ENCODE measurements around the gene LPP.

Gene LPP

GRCh38 chr3:188830893-188831292 is 676.9 kb downstream of the LPP start:
- TF ChIP-seq CTCF (IDR thresholded peaks at IDR 0.05; ENCODE audit: poor library complexity, severe bottlenecking) = peak; percentile 36
- no peak for ATAC-seq (ENCODE audit: low read depth)
- no peaks in the 10 kb centered on the region for H3K27me3 ChIP-seq (ENCODE audit: insufficient read depth, poor library complexity, severe bottlenecking)
- no peaks in the 10 kb centered on the region for H3K36me3 ChIP-seq (ENCODE audit: low read depth)
- H3K4me3 ChIP-seq (ENCODE audit: severe bottlenecking) = no peak overlapping the region
- no peaks in the 10 kb centered on the region for H3K9me3 ChIP-seq (ENCODE audit: severe bottlenecking)
- peaks cover 9% of the 10 kb centered on the region for H3K4me1 ChIP-seq (ENCODE audit: insufficient read depth, poor library complexity, severe bottlenecking)
- no peak for DNase-seq (ENCODE audit: low spot score)
- no peak overlapping the region for H3K27ac ChIP-seq (ENCODE audit: poor library complexity, severe bottlenecking)

- H3K27ac ChIP-seq (ENCODE audit: poor library complexity, severe bottlenecking) = no peak overlapping the region
- ATAC-seq (ENCODE audit: low read depth) = no peak
- H3K4me1 ChIP-seq (ENCODE audit: insufficient read depth, poor library complexity, severe bottlenecking) = peaks cover 9% of the 10 kb centered on the region
Observed at GRCh38 chr3:188832146-188832545, 678.2 kb downstream of the LPP start.

DNA sequence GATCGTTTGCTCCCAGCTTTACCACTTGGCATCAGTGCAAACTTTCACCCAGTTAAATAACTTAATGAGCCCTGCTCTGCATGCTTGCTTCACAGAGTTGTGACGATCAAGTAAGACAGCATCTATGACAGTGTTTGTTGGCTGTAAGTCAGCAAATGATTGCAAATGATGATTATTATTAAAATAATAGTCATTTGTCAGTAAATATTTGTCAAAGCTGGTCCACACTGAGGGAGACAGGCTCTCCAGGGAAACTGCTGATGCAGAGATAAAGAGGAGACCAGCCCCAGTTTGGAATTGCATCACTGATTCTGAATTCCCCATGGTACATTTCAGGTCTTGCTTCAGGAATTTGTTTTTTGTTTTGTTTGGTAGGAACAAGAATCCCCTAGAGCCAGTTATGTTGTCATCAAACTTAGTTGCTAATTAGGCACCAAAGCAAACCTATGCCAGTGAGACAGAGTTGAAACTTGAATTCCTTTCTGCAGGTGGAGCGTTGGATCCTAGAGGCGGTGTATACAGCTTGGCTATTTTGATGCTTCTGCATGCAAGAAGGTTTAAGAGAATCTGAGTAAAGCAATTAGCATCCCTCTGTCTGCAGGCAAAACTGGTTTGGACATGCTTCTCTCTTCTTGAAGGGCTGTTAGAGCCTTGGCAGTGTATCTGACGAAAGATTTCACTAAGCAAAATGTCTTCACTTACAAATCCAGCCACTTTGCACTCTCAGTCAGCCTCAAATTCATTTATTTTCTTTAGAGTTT is 679.2 kb downstream of the LPP start:
- ATAC-seq (ENCODE audit: low read depth) = peak; percentile 88

More at GRCh38 chr3:188832146-188832545, 678.2 kb downstream of the LPP start:
- H3K9me3 ChIP-seq (ENCODE audit: severe bottlenecking) = no peaks in the 10 kb centered on the region
- DNase-seq (ENCODE audit: low spot score) = no peak
- no peak overlapping the region for H3K4me3 ChIP-seq (ENCODE audit: severe bottlenecking)
- TF ChIP-seq CTCF (IDR thresholded peaks at IDR 0.05; ENCODE audit: poor library complexity, severe bottlenecking) = no peak
- no peaks in the 10 kb centered on the region for H3K36me3 ChIP-seq (ENCODE audit: low read depth)
- H3K27me3 ChIP-seq (ENCODE audit: insufficient read depth, poor library complexity, severe bottlenecking) = no peaks in the 10 kb centered on the region

GRCh38 chr3:188834349-188834748 is 680.4 kb downstream of the LPP start:
- DNase-seq (ENCODE audit: low spot score) = no peak
- Histone ChIP-seq H3K9me3 (ENCODE audit: severe bottlenecking) (no peaks in the 10 kb centered on the region), H3K4me3 (ENCODE audit: severe bottlenecking) (no peak overlapping the region), H3K36me3 (ENCODE audit: low read depth) (no peaks in the 10 kb centered on the region), H3K4me1 (ENCODE audit: insufficient read depth, poor library complexity, severe bottlenecking) (peaks cover 9% of the 10 kb centered on the region), H3K27ac (ENCODE audit: poor library complexity, severe bottlenecking) (no peak overlapping the region), H3K27me3 (ENCODE audit: insufficient read depth, poor library complexity, severe bottlenecking) (no peaks in the 10 kb centered on the region)
- no peak for ATAC-seq (ENCODE audit: low read depth)
- TF ChIP-seq CTCF (IDR thresholded peaks at IDR 0.05; ENCODE audit: poor library complexity, severe bottlenecking) = no peak

More for the DNA sequence above, 679.2 kb downstream of the LPP start:
- no peaks in the 10 kb centered on the region for H3K9me3 ChIP-seq (ENCODE audit: severe bottlenecking)
- H3K36me3 ChIP-seq (ENCODE audit: low read depth) = no peaks in the 10 kb centered on the region
- peak overlapping the region; percentile 31 for H3K27ac ChIP-seq (ENCODE audit: poor library complexity, severe bottlenecking)
- TF ChIP-seq CTCF (IDR thresholded peaks at IDR 0.05; ENCODE audit: poor library complexity, severe bottlenecking) = no peak
- H3K4me1 ChIP-seq (ENCODE audit: insufficient read depth, poor library complexity, severe bottlenecking) = peaks cover 9% of the 10 kb centered on the region
- no peak for DNase-seq (ENCODE audit: low spot score)
- H3K27me3 ChIP-seq (ENCODE audit: insufficient read depth, poor library complexity, severe bottlenecking) = no peaks in the 10 kb centered on the region
- H3K4me3 ChIP-seq (ENCODE audit: severe bottlenecking) = no peak overlapping the region

DNA sequence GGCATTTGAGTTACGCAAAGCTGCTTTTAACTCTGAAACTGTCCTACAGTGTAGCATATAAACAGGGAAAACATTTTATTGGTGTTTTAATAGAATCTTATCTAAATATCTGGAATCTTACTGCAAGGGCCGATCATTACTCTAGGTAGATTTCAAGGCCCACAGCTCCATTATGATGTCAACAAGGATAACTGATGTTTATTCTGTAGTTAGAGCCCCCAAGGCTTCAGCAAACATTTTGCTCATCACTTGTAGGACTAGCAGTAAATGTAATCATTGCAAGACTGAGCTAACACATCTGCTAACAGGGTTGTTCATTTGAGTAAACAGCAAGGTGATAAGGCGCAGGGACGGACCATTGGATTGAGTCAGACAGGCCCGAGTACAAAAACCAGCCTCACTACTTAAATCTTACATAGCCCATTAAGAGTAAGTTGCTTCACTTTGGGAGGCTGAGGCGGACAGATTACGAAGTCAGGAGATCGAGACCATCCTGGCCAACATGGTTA is 685.3 kb downstream of the LPP start:
- no peaks in the 10 kb centered on the region for H3K27me3 ChIP-seq (ENCODE audit: insufficient read depth, poor library complexity, severe bottlenecking)
- no peak for TF ChIP-seq CTCF (IDR thresholded peaks at IDR 0.05; ENCODE audit: poor library complexity, severe bottlenecking)
- no peak overlapping the region for H3K4me3 ChIP-seq (ENCODE audit: severe bottlenecking)
- no peaks in the 10 kb centered on the region for H3K36me3 ChIP-seq (ENCODE audit: low read depth)
- H3K9me3 ChIP-seq (ENCODE audit: severe bottlenecking) = no peaks in the 10 kb centered on the region
- no peak for DNase-seq (ENCODE audit: low spot score)
- ATAC-seq (ENCODE audit: low read depth) = no peak
- no peak overlapping the region for H3K27ac ChIP-seq (ENCODE audit: poor library complexity, severe bottlenecking)
- peaks cover 5% of the 10 kb centered on the region for H3K4me1 ChIP-seq (ENCODE audit: insufficient read depth, poor library complexity, severe bottlenecking)
